GM12873 (cell line): ENCODE measurements around the gene CES3.

ENCODE experiments used
- CTCF ChIP-seq: IDR thresholded peaks from 2 replicates; pipeline ENCODE4 v1.5.1; 2012; ENCODE audit warnings: low read depth, mild to moderate bottlenecking, moderate library complexity, low read length, control low read depth; ENCODE audit not compliant: insufficient read depth; ENCODE audit errors: missing control alignments

Gene CES3

GRCh38 chr16:66934138-66934838, 26.8 kb upstream of the CES3 start, which contains the start of gene CIAO2B:
TSS of gene CIAO2B (minus strand) at chr16:66934402. CDS start at chr16:66934364, 38 bp downstream.
- no peak for TF ChIP-seq CTCF

- no peak for TF ChIP-seq CTCF
Measured at GRCh38 chr16:66935314-66936011, 25.6 kb upstream of the CES3 start, which contains the start of gene CES2. TSS of gene CES2 (plus strand) at chr16:66935516. CDS start at chr16:66935636, 120 bp downstream.

- no peak for TF ChIP-seq CTCF
Measured at GRCh38 chr16:66936462-66936861, 24.6 kb upstream of the CES3 start.

- no peak for TF ChIP-seq CTCF
Measured at GRCh38 chr16:66936889-66937554, 24.0 kb upstream of the CES3 start.

GRCh38 chr16:66937725-66938337, 23.2 kb upstream of the CES3 start:
- TF ChIP-seq CTCF, result no peak

- TF ChIP-seq CTCF, result no peak
Measured at GRCh38 chr16:66939366-66939765, 21.7 kb upstream of the CES3 start.

GRCh38 chr16:66940236-66940635, 20.8 kb upstream of the CES3 start:
- TF ChIP-seq CTCF, result no peak
